Measurements from ENCODE around the gene COL4A3.

The COL4A3 gene

DNA sequence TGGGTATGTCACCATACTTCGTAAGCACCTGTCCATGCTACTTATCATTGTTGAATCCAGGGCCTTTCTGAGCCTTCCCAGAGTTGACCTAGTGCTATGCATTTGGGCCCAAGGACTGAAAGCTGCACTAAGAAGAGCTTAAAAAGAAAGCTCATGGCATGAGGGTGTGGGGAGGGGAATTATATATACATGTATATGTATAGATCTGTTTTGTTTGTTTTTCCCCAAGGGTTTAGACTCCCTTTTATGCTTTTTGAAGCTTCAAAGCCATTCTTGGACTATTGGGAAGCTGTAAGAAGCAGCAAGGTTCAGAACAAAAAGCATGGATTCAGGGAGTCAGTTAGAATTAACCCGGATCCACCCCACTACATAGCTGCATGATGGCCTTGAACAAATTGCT, 183.9 kb downstream of the COL4A3 start:
- no peak for DNase-seq

DNA sequence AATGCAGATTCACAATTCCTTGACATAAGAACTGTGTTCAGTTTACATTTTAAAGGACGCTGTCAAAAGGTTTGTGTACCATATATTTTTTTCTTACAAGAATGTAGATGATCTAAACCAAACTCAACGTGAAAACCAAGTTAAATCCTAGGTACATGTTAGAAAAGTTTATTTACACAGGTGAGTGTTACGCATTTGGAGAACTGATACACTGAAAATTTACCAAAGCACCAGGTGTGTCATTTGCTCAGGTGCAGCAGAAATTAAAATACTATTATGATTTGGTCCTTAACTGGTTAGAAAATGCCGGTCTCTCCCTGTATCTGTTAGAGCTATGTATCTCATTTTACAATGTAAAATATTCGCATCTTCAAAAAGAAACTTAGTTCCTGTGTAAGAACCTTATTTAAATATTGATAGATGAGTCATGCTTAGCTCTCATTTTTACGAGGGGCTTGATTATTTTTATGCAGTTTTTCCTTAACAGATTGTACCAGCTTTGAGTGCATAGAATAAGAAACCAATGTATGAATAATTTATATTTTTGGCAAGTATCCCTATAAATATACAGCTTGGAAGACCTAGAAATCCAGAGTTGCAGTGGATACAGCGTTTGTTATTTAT, 185.7 kb downstream of the COL4A3 start:
- DNase-seq: no peak

DNA sequence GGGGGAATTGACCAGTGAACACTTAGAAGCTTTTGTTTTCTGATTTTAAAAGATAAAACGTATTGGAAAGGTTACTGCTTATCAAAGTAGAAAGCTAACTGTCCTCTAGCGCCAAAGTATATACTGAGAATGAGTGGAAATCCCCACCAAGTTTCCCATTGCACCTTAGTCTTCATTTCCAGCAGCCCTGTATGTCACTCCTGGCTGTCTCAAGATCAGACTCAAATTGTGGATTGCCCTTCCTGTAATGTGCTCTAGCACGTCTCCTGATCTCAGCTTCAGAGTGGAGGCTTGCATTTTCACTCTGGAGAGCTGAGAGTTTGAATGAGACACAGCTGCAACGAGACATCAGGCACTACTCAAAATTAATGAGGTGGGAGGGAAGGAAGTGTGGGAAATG, 187.2 kb downstream of the COL4A3 start:
- no peak for DNase-seq

DNA sequence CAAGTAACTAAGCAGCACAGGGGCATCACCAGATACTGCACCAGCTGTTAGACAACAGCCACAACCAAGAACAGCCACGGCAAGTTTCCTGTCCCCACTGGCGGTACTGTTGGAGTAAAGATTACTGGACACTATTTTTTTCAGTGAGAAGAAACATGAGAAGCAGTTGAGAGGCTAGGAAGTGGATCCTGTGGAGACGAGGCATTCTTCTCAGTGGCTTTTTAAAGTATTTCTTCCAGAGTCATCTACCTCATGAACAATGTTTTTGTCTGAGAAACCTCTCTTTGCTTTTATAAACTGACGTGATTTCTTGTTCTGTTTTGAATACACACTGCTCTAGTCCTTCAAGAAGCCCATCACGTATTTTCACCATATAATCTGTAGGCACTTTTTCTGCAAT, 195.9 kb downstream of the COL4A3 start:
- no peak for DNase-seq

DNA sequence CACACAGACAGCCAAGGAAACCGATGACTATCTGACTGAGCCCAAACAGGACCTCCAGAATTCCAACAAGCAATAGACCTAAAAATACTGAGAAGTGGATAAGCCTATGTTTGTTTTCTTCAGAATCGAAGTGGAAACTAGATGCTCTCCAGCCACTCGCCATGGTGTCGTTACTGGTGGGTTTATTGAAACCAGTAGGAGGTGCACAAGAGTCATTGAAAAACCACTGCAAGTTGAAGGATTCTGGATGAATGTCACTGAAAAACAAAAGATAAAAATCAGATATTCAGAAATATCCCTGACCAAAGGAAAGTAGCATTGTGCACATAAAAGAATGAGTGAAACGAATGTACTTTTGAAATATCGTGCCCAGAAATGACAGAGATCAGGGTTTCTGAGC, 199.3 kb downstream of the COL4A3 start:
- no peak for DNase-seq

All from activated T-cell treated with anti-CD3 and anti-CD28 coated beads, Interleukin-2, amount 50 U/mL, for 1 hour (primary cell).